HUES6 (cell line): ENCODE data around the gene NR2E1.

Experiments
- H3K27ac ChIP-seq: 2 replicates; pipeline ENCODE4 v1.7.0; 2013; ENCODE audit warnings: low read depth, mild to moderate bottlenecking, low read length, inconsistent platforms
- H3K27me3 ChIP-seq: 2 replicates; pipeline ENCODE4 v1.6.1; 2013; ENCODE audit warnings: low read length; ENCODE audit not compliant: control insufficient read depth, insufficient read depth
- H3K36me3 ChIP-seq: 2 replicates; pipeline ENCODE4 v1.6.1; 2013; ENCODE audit warnings: low read length; ENCODE audit not compliant: control insufficient read depth, insufficient read depth
- H3K4me1 ChIP-seq: 2 replicates; pipeline ENCODE4 v1.6.1; 2013; ENCODE audit warnings: low read length; ENCODE audit not compliant: control insufficient read depth, insufficient read depth
- H3K4me3 ChIP-seq: 2 replicates; pipeline ENCODE4 v1.5.1; 2013; ENCODE audit warnings: low read depth, low read length
- H3K9ac ChIP-seq: one replicate; pipeline ENCODE4 v1.6.1; 2013; ENCODE audit warnings: mild to moderate bottlenecking, low read length
- H3K9me3 ChIP-seq: 2 replicates; pipeline ENCODE4 v1.6.1; 2013; ENCODE audit warnings: low read depth, low read length; ENCODE audit not compliant: control insufficient read depth, insufficient read depth

Gene NR2E1

DNA sequence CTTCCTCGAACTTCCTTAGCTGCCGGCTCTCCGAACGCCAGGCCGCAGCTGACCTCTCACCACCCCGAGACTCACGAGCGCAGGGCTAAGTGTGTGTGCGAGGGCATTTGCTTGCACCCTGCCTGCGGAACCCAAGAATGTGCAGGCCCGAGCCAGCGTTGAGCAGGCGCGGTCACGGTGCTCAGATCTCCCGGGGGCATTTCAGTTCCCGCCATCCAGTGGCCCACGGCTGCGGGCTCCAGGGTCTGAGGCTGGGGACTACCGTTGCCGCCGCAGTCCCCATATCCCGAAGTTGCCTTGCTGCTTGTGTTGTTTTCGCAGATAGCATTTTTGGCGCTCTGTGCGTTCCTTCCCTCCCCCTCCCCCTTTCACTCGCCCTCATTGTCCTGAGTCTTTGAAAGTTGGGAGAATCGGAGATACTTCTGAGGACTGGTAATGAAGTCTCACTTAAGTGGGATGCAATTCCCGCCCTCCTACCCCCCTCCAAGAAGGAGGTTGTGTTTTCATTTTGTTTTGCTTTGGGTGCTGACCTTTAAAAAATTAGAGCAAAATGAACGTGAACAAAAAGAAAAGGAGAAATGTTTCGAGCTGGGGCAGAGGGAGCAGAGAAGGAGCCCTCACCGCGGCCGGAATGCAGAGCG lies 1.7 kb downstream of the NR2E1 start:
- peaks cover 100% of the 10 kb centered on the region for H3K27me3 ChIP-seq
- H3K36me3 ChIP-seq = no peaks in the 10 kb centered on the region
- H3K4me1 ChIP-seq = peaks cover 59% of the 10 kb centered on the region
- no peak overlapping the region for H3K9ac ChIP-seq
- no peak overlapping the region for H3K27ac ChIP-seq
- H3K9me3 ChIP-seq = no peaks in the 10 kb centered on the region
- peak overlapping the region; percentile 54 for H3K4me3 ChIP-seq

- Histone ChIP-seq H3K9ac (no peak overlapping the region), H3K4me1 (peaks cover 59% of the 10 kb centered on the region), H3K9me3 (no peaks in the 10 kb centered on the region), H3K27ac (no peak overlapping the region), H3K4me3 (peak overlapping the region; percentile 54), H3K36me3 (no peaks in the 10 kb centered on the region), H3K27me3 (peaks cover 100% of the 10 kb centered on the region)
Measured at GRCh38 chr6:108168090-108168463, 2.3 kb downstream of the NR2E1 start.

GRCh38 chr6:108168501-108169463 lies 3.0 kb downstream of the NR2E1 start:
- H3K27me3 ChIP-seq = peaks cover 100% of the 10 kb centered on the region
- peak overlapping the region; percentile 54 for H3K4me3 ChIP-seq
- H3K27ac ChIP-seq = no peak overlapping the region
- no peak overlapping the region for H3K9ac ChIP-seq
- H3K36me3 ChIP-seq = no peaks in the 10 kb centered on the region
- peaks cover 55% of the 10 kb centered on the region for H3K4me1 ChIP-seq
- no peaks in the 10 kb centered on the region for H3K9me3 ChIP-seq

DNA sequence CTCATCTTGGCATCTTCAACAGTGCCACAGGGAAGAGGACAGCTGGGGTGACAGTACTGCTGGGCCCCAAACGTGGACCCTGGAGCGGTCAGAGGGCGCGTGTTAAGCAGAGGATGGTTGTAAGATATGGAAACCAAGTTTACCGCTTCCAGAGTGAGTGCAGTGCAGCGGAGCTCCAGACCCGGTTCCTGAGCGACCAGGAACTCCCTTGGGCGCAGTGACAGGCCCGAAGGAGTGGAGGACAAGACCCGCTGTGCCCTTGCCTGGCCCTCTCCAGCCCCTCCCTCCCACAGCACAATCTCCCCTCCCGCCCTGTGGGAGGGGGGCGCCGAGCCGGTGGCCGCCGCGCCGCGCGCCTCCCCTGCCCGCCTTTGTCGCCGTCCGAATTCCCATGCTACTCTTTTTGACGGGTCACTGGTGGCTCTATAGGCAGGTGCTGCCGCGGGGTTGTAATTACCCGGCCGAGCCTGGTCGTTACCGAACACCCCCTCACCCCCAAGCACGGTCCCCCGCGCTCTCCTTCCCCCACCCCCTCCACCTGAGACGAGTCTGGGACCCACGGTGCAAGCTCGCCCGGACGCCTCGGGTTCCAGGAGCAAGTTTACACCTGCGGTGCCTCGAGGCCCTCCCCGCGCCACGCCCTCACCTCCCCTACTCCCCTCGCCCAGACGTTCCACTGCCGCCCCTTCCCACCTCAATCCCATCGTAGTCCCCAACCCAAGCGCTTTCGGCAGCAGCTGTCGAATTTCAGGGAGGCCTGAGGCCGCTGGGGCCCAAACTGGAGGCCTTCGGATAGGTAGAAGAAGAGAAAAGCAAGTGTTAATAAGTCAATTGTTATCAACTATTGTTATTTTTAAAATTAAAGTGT lies 3.9 kb downstream of the NR2E1 start:
- Histone ChIP-seq H3K9ac (no peak overlapping the region), H3K27me3 (peaks cover 100% of the 10 kb centered on the region), H3K9me3 (no peaks in the 10 kb centered on the region), H3K36me3 (no peaks in the 10 kb centered on the region), H3K4me3 (peak overlapping the region; percentile 54), H3K27ac (no peak overlapping the region), H3K4me1 (peaks cover 50% of the 10 kb centered on the region)

GRCh38 chr6:108170332-108171290 lies 4.8 kb downstream of the NR2E1 start:
- H3K4me3 ChIP-seq = peak overlapping the region; percentile 54; the same call in 1 of the 2 replicates
- H3K9me3 ChIP-seq = no peaks in the 10 kb centered on the region
- peaks cover 100% of the 10 kb centered on the region for H3K27me3 ChIP-seq
- H3K4me1 ChIP-seq = peaks cover 50% of the 10 kb centered on the region
- H3K27ac ChIP-seq = no peak overlapping the region
- no peak overlapping the region for H3K9ac ChIP-seq
- no peaks in the 10 kb centered on the region for H3K36me3 ChIP-seq

GRCh38 chr6:108171291-108171917 lies 5.6 kb downstream of the NR2E1 start:
- peaks cover 100% of the 10 kb centered on the region for H3K27me3 ChIP-seq
- H3K4me1 ChIP-seq = peaks cover 53% of the 10 kb centered on the region
- H3K9ac ChIP-seq = no peak overlapping the region
- peak overlapping the region; percentile 12; the same call in 1 of the 2 replicates for H3K4me3 ChIP-seq
- no peaks in the 10 kb centered on the region for H3K9me3 ChIP-seq
- H3K27ac ChIP-seq = no peak overlapping the region
- H3K36me3 ChIP-seq = no peaks in the 10 kb centered on the region

GRCh38 chr6:108171918-108172516 lies 6.2 kb downstream of the NR2E1 start:
- Histone ChIP-seq H3K4me1 (peaks cover 54% of the 10 kb centered on the region), H3K9ac (no peak overlapping the region), H3K4me3 (no peak overlapping the region), H3K27ac (no peak overlapping the region), H3K27me3 (peaks cover 100% of the 10 kb centered on the region), H3K9me3 (no peaks in the 10 kb centered on the region), H3K36me3 (no peaks in the 10 kb centered on the region)

DNA sequence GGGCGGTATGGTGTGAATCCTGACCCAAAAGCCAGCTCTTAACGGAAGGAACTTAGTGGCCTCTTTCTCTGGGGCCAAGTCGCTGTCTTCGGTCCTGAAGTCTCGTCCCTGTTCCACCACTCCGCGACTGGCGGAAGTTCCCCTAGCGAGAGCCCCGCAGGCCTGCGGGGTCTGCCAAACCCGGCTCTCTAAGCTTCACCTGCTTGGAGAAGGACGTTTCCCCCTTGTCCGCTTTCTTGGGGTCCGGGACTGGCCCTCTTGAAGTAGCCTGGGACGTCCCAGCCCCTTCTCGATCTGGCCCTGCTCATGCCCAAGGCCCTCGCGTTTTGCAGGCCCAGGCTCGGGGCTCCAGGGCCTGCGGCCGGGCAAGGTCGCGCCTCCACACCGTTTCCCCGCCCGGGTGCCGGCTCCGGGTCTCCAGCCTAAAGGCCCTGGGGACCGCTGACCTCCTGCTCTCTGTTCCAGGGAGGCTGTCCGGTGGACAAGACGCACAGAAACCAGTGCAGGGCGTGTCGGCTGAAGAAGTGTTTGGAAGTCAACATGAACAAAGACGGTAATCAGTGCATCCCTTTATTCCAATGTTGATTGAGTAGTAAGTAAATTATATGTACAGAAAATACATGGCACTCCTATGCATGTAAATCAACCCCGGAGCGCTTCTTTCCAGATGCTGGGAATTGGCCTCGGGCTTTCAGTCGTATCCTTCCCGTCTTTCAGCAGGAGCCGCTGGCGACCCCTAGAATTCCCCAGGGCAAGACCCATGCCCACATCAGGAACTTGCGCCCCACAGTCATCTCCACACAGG lies 8.8 kb downstream of the NR2E1 start:
- H3K27me3 ChIP-seq = peaks cover 100% of the 10 kb centered on the region
- no peaks in the 10 kb centered on the region for H3K36me3 ChIP-seq
- H3K4me1 ChIP-seq = peaks cover 34% of the 10 kb centered on the region
- H3K4me3 ChIP-seq = no peak overlapping the region
- H3K9ac ChIP-seq = no peak overlapping the region
- no peak overlapping the region for H3K27ac ChIP-seq
- H3K9me3 ChIP-seq = no peaks in the 10 kb centered on the region

- peaks cover 100% of the 10 kb centered on the region for H3K27me3 ChIP-seq
- H3K36me3 ChIP-seq = no peaks in the 10 kb centered on the region
- no peak overlapping the region for H3K9ac ChIP-seq
- peak overlapping the region; percentile 48 for H3K4me3 ChIP-seq
- H3K27ac ChIP-seq = no peak overlapping the region
- no peaks in the 10 kb centered on the region for H3K9me3 ChIP-seq
- peaks cover 36% of the 10 kb centered on the region for H3K4me1 ChIP-seq
Measured at GRCh38 chr6:108175176-108175591, 9.4 kb downstream of the NR2E1 start.
